SK-N-SH (cell line): ENCODE measurements around the gene SHLD1. TPM values are rescaled to one million over a fixed set of nuclear protein-coding genes. Genes with fewer than 3 reads are reported as not detected.

Source experiments
- CTCF ChIA-PET: fragments of 300-600, 350-600 bp; formaldehyde crosslinking; extraction: SDS; loops from one replicate; lab custom pipeline; 2021; lab: Yijun Ruan, JAX
- POLR2A ChIA-PET: fragments of 350-600 bp; sonication (Branson Sonifier 250); formaldehyde crosslinking; extraction: SDS; loops from one replicate; lab custom pipeline; 2020; ENCODE audit warnings: antibody characterized with exemption, inconsistent platforms; lab: Yijun Ruan, JAX
- DNase-seq: peaks from one replicate; pipeline ENCODE4 v3.0.0; 2012
- H2AFZ ChIP-seq: fragments of 200-600 bp; sonication (generic); 2 replicates; pipeline ENCODE4 v1.8.1; 2016; ENCODE audit warnings: antibody characterized with exemption, mild to moderate bottlenecking, low read depth
- H3F3A ChIP-seq: fragments of 200-600 bp; sonication (generic); replicated peaks from 2 replicates; pipeline ENCODE3; 2016; ENCODE audit warnings: antibody characterized with exemption, mild to moderate bottlenecking; ENCODE audit not compliant: insufficient read depth
- H3K27ac ChIP-seq, 2 experiments: fragments of 200-500 bp in 1 of 2; fragments of 200-600 bp in 1 of 2; sonication (Bioruptor generic) in 1 of 2; sonication (generic), shearing (Covaris generic) in 1 of 2; 2 replicates each; pipeline versions ENCODE4 v1.5.1 to v1.6.1; 2014 to 2016; ENCODE audit warnings: low read depth in 2 of 2, inconsistent platforms in 1 of 2, low read length in 1 of 2, mild to moderate bottlenecking in 1 of 2, mixed read lengths in 1 of 2
- H3K27me3 ChIP-seq: fragments of 200-600 bp; sonication (generic), shearing (Covaris generic); 2 replicates; pipeline ENCODE4 v1.6.1; 2016; ENCODE audit warnings: mixed run types; ENCODE audit not compliant: insufficient read depth
- H3K36me3 ChIP-seq, 2 experiments: fragments of 200-500 bp in 1 of 2; fragments of 200-600 bp in 1 of 2; sonication (Bioruptor generic) in 1 of 2; sonication (generic) in 1 of 2; replicated peaks in 1 of 2; 2 replicates each; pipeline versions ENCODE3 to v1.5.1; 2014 to 2016; ENCODE audit warnings: low read length in 1 of 2, mild to moderate bottlenecking in 1 of 2; ENCODE audit not compliant: insufficient read depth in 2 of 2, control insufficient read depth in 1 of 2
- H3K4me1 ChIP-seq, 2 experiments: fragments of 200-500 bp in 1 of 2; fragments of 200-600 bp in 1 of 2; sonication (Bioruptor generic) in 1 of 2; sonication (generic), shearing (Covaris generic) in 1 of 2; 2 replicates each; pipeline versions ENCODE4 v1.5.1 to v1.6.1; 2014 to 2016; ENCODE audit warnings: low read depth in 1 of 2, low read length in 1 of 2, mixed run types in 1 of 2; ENCODE audit not compliant: insufficient read depth in 2 of 2, control insufficient read depth in 1 of 2
- H3K4me2 ChIP-seq: fragments of 200-600 bp; sonication (generic), shearing (Covaris generic); 2 replicates; pipeline ENCODE4 v1.6.1; 2017; ENCODE audit warnings: mixed run types
- H3K4me3 ChIP-seq, 2 experiments: fragments of 200-500 bp in 1 of 2; fragments of 200-600 bp in 1 of 2; sonication (Bioruptor generic) in 1 of 2; sonication (generic), shearing (Covaris generic) in 1 of 2; 2 replicates each; pipeline versions ENCODE4 v1.5.1 to v1.8.1; 2014 to 2016; ENCODE audit warnings: low read depth in 2 of 2, inconsistent platforms in 1 of 2, low read length in 1 of 2, mild to moderate bottlenecking in 1 of 2, mixed read lengths in 1 of 2, moderate library complexity in 1 of 2
- H3K79me2 ChIP-seq: fragments of 200-600 bp; sonication (generic); 2 replicates; pipeline ENCODE4 v1.8.1; 2017; ENCODE audit warnings: mild to moderate bottlenecking; ENCODE audit not compliant: insufficient read depth
- H3K9ac ChIP-seq: fragments of 200-600 bp; sonication (generic); 2 replicates; pipeline ENCODE4 v1.6.1; 2017; ENCODE audit warnings: mixed run types
- H3K9me2 ChIP-seq: fragments of 200-600 bp; sonication (generic); 2 replicates; pipeline ENCODE4 v1.6.1; 2017; ENCODE audit warnings: mixed run types
- H3K9me3 ChIP-seq: fragments of 200-600 bp; sonication (generic); 2 replicates; pipeline ENCODE4 v1.6.1; 2017; ENCODE audit warnings: mixed run types, mild to moderate bottlenecking, moderate library complexity
- H4K20me1 ChIP-seq: fragments of 200-600 bp; sonication (generic); 2 replicates; pipeline ENCODE4 v1.6.1; 2017; ENCODE audit warnings: mild to moderate bottlenecking, mixed run types; ENCODE audit not compliant: insufficient read depth
- CTCF ChIP-seq: fragments of 200-600 bp; sonication (generic); IDR thresholded peaks from 2 replicates; pipeline ENCODE4 v1.6.1; 2017; ENCODE audit warnings: antibody characterized with exemption, mild to moderate bottlenecking, moderate library complexity
- EP300 ChIP-seq, 2 experiments: IDR thresholded peaks; 2 replicates each; pipeline versions ENCODE4 v1.4.0 to v1.6.1; 2012; ENCODE audit warnings: borderline replicate concordance in 1 of 2, low read depth in 1 of 2, low read length in 1 of 2
- FOSL2 ChIP-seq: IDR thresholded peaks from 2 replicates; pipeline ENCODE4 v1.4.0; 2012; ENCODE audit warnings: low read depth, mild to moderate bottlenecking, moderate library complexity, borderline replicate concordance
- FOXJ3 ChIP-seq: sonication (generic); formaldehyde crosslinking; IDR thresholded peaks from 2 replicates; pipeline ENCODE4 v1.5.1; 2020; ENCODE audit warnings: mild to moderate bottlenecking, missing genetic modification reagents
- FOXM1 ChIP-seq: IDR thresholded peaks from 2 replicates; pipeline ENCODE4 v1.4.0; 2012; ENCODE audit warnings: low read depth, mild to moderate bottlenecking
- GATA2 ChIP-seq: sonication (generic); formaldehyde crosslinking; IDR thresholded peaks from 2 replicates; pipeline ENCODE4 v1.5.0; 2020; ENCODE audit warnings: mild to moderate bottlenecking, missing genetic modification reagents
- JUND ChIP-seq: IDR thresholded peaks from 2 replicates; pipeline ENCODE4 v1.4.0; 2012
- MEF2A ChIP-seq: IDR thresholded peaks from 2 replicates; pipeline ENCODE4 v1.4.0; 2012; ENCODE audit warnings: low read depth, borderline replicate concordance
- POLR2AphosphoS5 ChIP-seq: IDR thresholded peaks from 2 replicates; pipeline ENCODE4 v1.6.1; 2012; ENCODE audit warnings: low read depth, low read length
- RXRA ChIP-seq: IDR thresholded peaks from 2 replicates; pipeline ENCODE4 v1.4.0; 2012; ENCODE audit warnings: low read depth, mild to moderate bottlenecking, borderline replicate concordance
- SMC3 ChIP-seq: IDR thresholded peaks from 2 replicates; pipeline ENCODE4 v1.6.1; 2012; ENCODE audit warnings: low read depth, low read length, improper control_type of control experiment
- TAF1 ChIP-seq: IDR thresholded peaks from 2 replicates; pipeline ENCODE4 v1.6.1; 2012; ENCODE audit warnings: low read depth, mild to moderate bottlenecking, low read length, moderate library complexity, borderline replicate concordance
- USF2 ChIP-seq: fragments of 150-350 bp; IDR thresholded peaks from 2 replicates; pipeline ENCODE4 v1.6.1; 2017; ENCODE audit warnings: antibody characterized with exemption, low read length, low read depth, borderline replicate concordance
- WGBS: methylation state at CpG from one replicate; pipeline ENCODE4 v1.1.6; 2017; ENCODE audit warnings: low lambda C conversion rate; 5-methylcytosine and 5-hydroxymethylcytosine counted together
- polyA plus RNA-seq, 3 experiments: library from polyadenylated mRNA; depleted of rRNA; stranded (reverse); fragments of >200 nt; gene quantifications; 2 replicates each; pipeline ENCODE4 v1.2.3, GENCODE V29; 2012

The SHLD1 gene
- polyA plus RNA-seq, 1 of the 3 experiments (the other 2 are of a cell fraction), result 4.5 TPM

DNA sequence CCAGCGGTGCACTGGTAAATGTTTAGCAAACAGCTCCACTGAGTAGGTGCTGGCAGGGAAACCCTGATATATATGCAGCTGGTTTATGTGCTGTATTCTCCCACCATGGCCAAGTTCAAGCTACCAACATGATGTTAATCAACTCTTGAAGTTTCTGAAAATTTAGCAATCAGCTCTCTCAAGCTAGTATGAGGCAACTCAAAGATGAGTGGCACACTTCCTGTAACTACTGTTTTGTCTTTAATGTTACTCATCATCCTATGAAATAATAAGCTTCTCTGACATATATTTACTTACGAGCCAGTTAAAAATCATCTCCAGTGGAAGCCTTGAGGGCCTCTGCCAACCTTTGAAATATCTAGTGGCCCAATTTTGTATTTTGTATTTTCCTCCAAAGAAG, 145.4 kb downstream of the SHLD1 start:
- Histone ChIP-seq H4K20me1 (no peaks in the 10 kb centered on the region), H2AFZ (no peak overlapping the region), H3K4me1 (peaks cover 0 to 4% of the 10 kb centered on the region in 2 experiments; a peak in 1 of 4 replicates), H3K36me3 (no peaks in the 10 kb centered on the region), H3K27me3 (peaks cover 5% of the 10 kb centered on the region; the same call in 1 of the 2 replicates), H3K9ac (no peak overlapping the region), H3K79me2 (no peaks in the 10 kb centered on the region), H3K4me3 (no peak overlapping the region), H3K9me2 (no peaks in the 10 kb centered on the region), H3K27ac (no peak overlapping the region), H3F3A (no peaks in the 10 kb centered on the region), H3K9me3 (no peaks in the 10 kb centered on the region), H3K4me2 (no peak overlapping the region)
- no peak for DNase-seq
- no peak for TF ChIP-seq FOSL2
- TF ChIP-seq JUND, result no peak
- TF ChIP-seq GATA2 (CRISPR knock-in tag), result no peak
- WGBS, result 29% methylated on average over 2 of the region's 2 CpGs
- CTCF ChIA-PET, result interaction anchor here (0.9 kb wide), 1 partner anchor 12 kb away, joined by 4 read pairs; no protein-coding TSS in a partner anchor
- POLR2A ChIA-PET, result no interaction called here

GRCh38 chr20:5899444-5899843, 149.2 kb downstream of the SHLD1 start:
- H3K9me3 ChIP-seq, result no peaks in the 10 kb centered on the region
- POLR2A ChIA-PET, result no interaction called here
- H3K9ac ChIP-seq, result no peak overlapping the region
- CTCF ChIA-PET, result no interaction called here
- no peak overlapping the region for H2AFZ ChIP-seq
- no peak overlapping the region for H3K4me2 ChIP-seq
- no peak for TF ChIP-seq RXRA
- no peaks in the 10 kb centered on the region for H3K4me1 ChIP-seq
- no peaks in the 10 kb centered on the region; the same call in 1 of the 2 replicates for H3K27me3 ChIP-seq
- H3K27ac ChIP-seq, result no peak overlapping the region
- H3K9me2 ChIP-seq, result no peaks in the 10 kb centered on the region
- no peaks in the 10 kb centered on the region for H3K79me2 ChIP-seq
- no peaks in the 10 kb centered on the region for H3K36me3 ChIP-seq
- no peaks in the 10 kb centered on the region for H3F3A ChIP-seq
- DNase-seq, result no peak
- H3K4me3 ChIP-seq, result no peak overlapping the region
- H4K20me1 ChIP-seq, result no peaks in the 10 kb centered on the region
- 6% methylated on average over 1 of the region's 1 CpG for WGBS

- Histone ChIP-seq H3K36me3 (no peaks in the 10 kb centered on the region), H3K9me2 (no peaks in the 10 kb centered on the region), H2AFZ (no peak overlapping the region), H3K4me3 (no peak overlapping the region), H3K4me1 (no peaks in the 10 kb centered on the region), H4K20me1 (no peaks in the 10 kb centered on the region), H3F3A (no peaks in the 10 kb centered on the region), H3K27ac (no peak overlapping the region), H3K9ac (no peak overlapping the region), H3K27me3 (no peaks in the 10 kb centered on the region; the same call in 1 of the 2 replicates), H3K79me2 (no peaks in the 10 kb centered on the region), H3K9me3 (no peaks in the 10 kb centered on the region), H3K4me2 (no peak overlapping the region)
- DNase-seq, result no peak
- 53% methylated on average over 1 of the region's 1 CpG for WGBS
- POLR2A ChIA-PET, result no interaction called here
- CTCF ChIA-PET, result interaction anchor here (1.7 kb wide), 1 partner anchor 26 kb away, joined by 4 read pairs; no protein-coding TSS in a partner anchor
- no peak for TF ChIP-seq FOXM1
Measured at GRCh38 chr20:5900908-5901307, 150.7 kb downstream of the SHLD1 start.

DNA sequence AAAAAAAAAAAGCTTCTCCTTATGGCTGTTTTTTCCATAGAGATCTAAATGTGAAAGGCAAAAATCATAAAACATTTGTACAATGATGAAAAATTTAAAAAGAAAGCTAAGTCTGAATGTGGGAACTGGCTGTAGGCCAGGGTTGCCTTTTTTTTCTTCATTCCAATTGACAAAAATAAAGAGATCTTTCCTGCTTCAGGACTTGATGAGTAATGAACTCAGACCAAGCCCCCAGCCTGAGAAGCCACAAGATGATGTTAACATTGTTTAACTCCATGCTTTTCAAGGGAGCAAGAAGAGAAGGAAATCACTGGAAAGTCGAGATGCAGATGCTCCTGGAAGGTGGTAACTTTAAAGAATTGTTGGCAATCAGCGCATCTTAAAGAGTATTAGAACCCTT, 158.8 kb downstream of the SHLD1 start:
- CTCF ChIA-PET, result interaction anchor here (0.6 to 1.6 kb wide), 2 partner anchors 12 to 31 kb away, joined by 3 read pairs; no protein-coding TSS in a partner anchor

More for the DNA sequence above, 158.8 kb downstream of the SHLD1 start:
- TF ChIP-seq SMC3 (no peak), FOXJ3 (CRISPR knock-in tag) (no peak), FOXM1 (no peak), TAF1 (no peak), POLR2AphosphoS5 (no peak), USF2 (no peak), CTCF (no peak), MEF2A (no peak), EP300 (IDR thresholded peaks at IDR 0.05; ENCODE audit: borderline replicate concordance in 1 of 2, low read depth in 1 of 2, low read length in 1 of 2) (no peak)
- TF ChIP-seq, all 33 proteins: peak for 0
- no peaks in the 10 kb centered on the region for H4K20me1 ChIP-seq
- H3F3A ChIP-seq, result no peaks in the 10 kb centered on the region
- no peaks in the 10 kb centered on the region for H3K9me3 ChIP-seq
- H3K27ac ChIP-seq, result no peak overlapping the region
- H3K9me2 ChIP-seq, result no peaks in the 10 kb centered on the region
- H3K36me3 ChIP-seq, result no peaks in the 10 kb centered on the region
- POLR2A ChIA-PET, result no interaction called here
- no peaks in the 10 kb centered on the region for H3K79me2 ChIP-seq
- no peak overlapping the region for H3K4me2 ChIP-seq
- H3K27me3 ChIP-seq, result no peaks in the 10 kb centered on the region; the same call in 1 of the 2 replicates
- no peak overlapping the region for H2AFZ ChIP-seq
- H3K9ac ChIP-seq, result no peak overlapping the region
- H3K4me1 ChIP-seq, result peaks cover 0 to 4% of the 10 kb centered on the region in 2 experiments; a peak in 2 of 4 replicates
- DNase-seq, result no peak
- WGBS, result 45% methylated on average over 2 of the region's 2 CpGs
- H3K4me3 ChIP-seq, result no peak overlapping the region
